HG02973 (cell line): ENCODE measurements around the gene KLHL30.
"Not testable (repeated sequence)": the region's sequence is repeated elsewhere in the genome, so short reads cannot be mapped to it uniquely, and the experiment has no call there.

Source experiments
- ATAC-seq: cut with Tn5 transposase; IDR thresholded peaks from one replicate; pipeline ENCODE4 v1.9.1; 2021; ENCODE audit warnings: moderate library complexity; ENCODE audit not compliant: unreplicated experiment

Gene KLHL30

DNA sequence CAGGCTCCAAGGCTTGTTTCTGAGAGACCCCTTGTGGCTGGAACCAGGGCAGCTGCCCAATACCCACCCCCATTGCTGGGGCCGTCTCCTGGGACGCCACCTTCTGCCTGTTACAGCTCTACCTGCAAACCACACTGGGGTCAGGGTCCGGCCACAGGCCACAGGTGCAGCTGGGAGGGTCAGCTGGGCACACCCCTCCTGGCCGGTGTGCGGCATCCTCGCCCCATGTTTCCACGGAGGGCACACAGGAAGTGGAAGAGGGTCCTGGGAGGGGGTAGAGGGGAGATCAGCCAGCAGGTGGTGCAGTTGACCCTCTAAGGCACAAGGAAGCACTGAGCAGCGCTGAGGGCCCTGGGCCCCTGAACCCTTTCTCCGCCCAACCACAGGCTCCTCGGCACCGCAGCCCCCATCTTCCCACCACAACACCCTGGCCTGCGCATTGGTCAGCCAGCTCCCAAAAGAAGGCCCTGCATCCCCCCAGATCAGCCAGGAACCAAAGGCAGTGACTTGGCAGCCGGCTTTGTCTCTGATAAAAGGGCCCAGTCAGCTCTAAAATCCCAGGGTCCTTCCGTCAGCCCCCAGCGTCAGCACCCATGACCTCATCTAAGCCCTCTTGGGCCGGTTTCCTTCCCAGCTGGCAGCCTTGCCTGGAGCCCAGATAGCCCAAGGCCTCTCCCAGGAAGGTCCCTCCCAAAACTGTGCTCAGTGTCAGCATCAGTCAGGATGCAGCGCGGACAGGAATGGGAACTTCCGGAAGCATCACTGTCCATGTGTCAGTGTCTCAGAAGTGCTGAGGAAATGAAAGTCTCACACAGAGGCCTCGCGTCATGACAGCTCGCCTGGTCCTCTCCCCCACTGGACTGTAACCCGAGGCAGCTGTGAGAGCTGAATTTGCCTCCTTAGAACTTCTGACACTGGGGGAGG lies 22.0 kb downstream of the KLHL30 start:
- no peak for ATAC-seq

DNA sequence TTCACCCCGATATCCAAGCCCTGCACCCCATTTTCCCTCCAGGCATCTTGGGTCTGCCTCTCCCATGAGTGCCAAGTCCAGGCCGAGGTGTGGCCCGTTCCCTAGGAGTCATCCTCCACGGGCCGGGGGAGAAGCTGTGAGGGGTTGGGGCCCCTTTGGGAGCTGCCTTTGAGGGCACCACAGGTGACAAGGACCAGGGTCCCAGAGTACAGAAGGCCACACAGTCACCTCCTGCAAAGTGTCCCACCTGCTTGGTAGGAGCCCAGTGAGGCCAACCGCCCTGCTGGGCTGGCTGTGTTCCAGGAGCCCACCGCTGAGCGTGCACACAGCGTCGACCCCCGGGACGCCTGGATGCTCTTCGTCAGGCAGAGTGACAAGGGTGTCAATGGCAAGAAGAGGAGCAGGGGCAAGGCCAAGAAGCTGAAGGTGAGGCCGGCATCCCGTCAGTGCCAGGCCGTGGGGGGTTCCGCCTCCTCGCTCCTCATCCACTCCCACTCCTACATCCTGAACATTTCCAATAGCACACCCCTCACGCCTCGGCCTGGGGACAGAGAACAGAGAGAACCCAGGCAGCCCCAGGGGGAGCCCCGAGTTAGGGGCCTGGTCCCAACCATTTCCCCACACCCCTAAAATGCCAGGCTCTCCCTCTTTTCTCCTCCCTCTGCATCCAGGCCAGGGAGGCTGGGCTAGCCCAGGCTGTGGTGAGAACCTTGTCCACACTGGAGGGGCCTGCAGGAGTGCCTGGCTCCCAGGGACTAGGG lies 23.0 kb downstream of the KLHL30 start:
- no peak for ATAC-seq

DNA sequence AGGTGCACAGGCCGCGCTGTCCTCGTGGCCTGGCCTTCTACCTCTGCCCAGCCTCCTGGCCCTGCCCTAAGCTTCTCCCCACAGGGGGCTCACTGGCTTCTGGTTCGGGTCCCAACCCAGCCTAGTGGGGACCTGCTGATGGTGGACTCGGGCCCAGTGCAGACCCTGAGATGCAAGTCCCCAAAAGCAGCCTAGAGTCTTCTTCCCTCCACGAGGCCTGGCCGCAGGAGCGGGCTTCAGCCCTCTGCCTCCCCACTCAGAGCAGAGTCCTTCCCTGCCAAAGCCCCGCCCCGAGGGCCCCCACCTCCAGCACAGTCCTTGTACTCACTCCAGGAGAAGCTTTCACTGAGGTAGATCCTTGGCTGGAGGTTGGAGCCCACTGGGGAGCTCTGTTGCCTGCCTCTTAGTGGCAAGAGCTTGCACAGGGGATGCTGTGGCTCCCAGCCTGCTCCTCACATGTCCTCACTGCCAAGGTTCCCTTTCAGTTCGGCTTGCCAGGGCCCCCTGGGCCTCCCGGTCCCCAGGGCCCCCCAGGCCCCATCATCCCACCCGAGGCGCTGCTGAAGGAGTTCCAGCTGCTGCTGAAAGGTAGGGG lies 23.9 kb downstream of the KLHL30 start:
- no peak for ATAC-seq

DNA sequence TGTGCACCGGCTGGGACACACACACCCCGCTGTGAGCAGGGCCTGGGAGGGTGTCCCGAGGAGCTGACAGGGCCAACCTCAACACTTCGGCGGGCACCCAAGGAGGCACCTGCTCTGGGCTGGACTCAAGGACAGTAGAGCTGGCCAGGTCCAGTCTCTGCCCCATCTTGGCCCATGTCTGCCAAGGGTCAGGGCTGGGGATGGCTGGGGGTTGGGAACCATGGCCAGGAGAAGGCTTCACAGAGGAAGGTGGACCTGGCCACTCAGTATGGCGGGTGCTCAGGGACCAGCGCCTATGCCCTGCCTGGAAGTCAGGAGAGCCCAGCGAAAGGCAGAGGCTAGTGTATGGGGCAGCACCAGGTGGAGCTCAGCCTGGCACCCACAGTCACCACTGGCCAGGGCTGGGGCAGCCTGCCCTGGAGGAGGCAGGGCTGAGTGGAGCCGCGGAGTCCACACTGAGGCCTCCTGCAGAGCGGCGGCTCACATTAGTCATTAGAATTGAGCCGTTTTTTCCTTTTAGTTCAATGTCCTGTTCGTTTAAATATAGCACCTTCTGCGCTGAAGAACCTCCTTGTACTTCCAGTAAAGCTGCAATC lies 24.5 kb downstream of the KLHL30 start:
- no peak for ATAC-seq

DNA sequence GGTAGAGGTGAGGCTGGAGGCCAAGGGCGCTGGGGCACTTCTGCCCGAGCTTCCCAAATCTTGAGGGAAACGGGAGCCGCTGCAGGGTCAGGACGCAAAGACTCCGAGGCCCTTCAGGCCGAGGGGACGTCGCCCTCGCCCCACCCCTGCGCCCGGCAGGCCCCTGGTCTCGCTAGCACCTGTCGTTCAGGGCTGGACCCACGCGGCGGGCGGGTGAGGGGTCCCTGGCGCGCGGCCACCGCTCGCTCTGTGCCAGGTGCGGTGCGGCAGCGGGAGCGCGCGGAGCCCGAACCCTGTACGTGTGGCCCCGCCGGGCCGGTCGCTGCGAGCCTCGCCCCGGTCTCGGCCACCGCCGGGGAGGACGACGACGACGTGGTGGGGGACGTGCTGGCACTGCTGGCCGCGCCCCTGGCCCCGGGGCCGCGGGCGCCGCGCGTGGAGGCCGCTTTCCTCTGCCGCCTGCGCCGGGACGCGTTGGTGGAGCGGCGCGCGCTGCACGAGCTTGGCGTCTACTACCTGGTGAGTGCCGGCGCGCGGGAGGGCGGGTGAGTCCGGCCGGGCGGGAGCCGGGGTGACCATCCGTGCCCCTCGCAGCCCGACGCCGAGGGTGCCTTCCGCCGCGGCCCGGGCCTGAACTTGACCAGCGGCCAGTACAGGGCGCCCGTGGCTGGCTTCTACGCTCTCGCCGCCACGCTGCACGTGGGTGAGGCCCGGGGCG lies 25.2 kb downstream of the KLHL30 start:
- ATAC-seq = no peak

DNA sequence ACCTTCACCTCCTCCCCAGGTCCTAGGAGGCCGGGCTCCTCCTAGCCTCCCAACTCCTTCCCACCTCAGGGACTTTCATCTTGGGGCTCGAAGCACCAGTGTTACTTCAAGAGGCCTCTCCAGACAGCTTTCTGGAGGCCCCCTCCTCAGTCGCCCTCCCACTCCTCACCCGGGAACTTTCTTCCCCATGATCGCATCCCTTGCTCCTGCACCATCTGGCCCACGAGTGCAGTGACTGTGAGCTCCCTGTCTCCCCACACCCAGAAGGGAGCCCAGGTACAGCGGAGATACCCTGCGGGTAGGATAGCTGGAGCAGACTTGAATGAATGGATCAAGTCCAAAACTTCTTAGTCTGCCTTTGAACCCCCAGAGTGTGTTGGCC lies 26.4 kb downstream of the KLHL30 start:
- no peak for ATAC-seq

DNA sequence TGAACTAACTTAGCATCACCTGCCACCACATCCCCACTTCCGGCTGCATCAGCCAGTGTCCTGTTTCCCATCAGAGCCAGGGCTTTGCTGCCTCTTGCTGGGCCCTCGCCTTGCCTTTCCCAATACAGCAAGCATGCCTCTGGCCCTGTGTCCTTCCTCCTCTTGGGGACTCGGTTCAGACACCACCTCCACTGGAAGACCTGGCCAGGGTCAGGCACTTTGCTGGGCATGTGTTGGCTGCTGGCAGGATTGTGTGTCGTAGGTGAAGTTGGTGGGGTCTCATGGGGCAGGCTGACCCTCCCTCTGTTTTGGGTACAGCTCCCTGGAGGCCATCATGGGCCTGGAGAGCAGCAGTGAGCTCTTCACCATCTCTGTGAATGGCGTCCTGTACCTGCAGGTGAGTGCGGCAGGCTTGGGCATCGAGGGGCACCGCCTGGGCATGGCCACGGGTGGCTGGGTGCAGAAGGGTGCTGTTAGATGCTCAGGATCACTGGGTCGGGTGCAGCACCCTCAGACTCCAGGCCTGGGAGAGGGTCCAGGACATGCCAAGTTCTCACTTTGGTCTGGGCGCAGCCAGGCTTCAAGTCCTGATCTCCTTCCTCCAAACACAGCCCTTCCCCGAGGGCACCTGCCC lies 26.9 kb downstream of the KLHL30 start:
- ATAC-seq = no peak

DNA sequence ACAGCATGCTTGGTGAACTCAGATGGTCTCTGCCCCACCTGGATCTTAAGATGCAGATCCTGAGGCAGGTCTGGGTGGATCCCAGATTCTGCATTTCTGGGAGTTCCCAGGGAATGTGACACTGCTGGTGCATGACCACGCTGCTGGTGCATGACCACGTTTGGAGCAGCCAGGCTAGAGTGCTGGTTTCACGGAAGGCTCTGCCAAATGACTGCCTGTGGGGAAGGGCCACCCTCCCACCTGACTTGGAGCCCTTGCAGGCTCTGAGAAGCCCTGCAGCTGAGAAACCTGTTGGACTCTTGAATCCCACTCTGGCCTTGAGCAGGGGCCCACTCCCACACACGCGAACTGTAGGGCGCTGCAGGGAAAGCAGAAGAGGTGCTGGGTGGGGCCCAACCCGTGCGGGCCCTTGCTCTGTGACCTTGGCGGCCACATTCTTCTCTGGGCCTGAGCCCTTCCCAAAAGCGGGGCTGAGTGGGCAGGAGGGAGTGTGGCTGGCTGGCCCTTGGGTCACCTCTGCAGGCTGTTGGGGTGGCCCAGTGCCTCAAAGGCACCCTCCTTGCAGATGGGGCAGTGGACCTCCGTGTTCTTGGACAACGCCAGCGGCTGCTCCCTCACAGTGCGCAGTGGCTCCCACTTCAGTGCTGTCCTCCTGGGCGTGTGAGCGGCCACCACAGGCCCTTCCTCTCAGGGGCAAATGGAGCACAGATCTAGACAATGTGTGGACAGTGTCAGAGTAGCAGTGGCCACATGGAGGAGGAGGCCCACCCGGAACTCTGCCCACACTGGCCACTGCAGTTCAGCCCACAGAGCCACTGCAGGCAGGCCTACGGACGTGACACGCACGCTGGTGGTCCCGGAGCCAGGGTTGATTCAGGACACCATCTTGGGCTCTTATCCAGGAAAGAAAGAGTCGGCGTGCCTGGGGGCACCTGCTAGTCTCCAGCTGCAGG lies 28.2 kb downstream of the KLHL30 start:
- ATAC-seq = no peak

DNA sequence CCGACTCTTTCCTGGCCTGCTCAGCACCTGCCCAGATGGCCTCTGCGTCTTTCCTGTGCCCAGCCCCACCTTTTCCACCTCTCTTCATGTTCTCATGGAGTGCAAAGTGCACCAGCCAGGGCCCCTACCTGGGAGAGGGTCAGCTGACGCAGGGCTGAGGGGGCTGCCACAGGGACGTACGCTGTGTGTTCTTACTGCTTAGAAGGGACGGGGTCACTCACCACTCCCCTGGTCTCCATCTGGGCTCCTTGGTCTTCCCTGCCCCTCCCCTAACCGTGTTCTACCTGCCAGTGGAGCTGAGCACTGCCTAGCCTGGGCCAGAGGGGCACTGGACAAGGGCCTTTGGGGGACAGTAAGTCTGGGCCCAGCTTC lies 28.9 kb downstream of the KLHL30 start:
- ATAC-seq = no peak

DNA sequence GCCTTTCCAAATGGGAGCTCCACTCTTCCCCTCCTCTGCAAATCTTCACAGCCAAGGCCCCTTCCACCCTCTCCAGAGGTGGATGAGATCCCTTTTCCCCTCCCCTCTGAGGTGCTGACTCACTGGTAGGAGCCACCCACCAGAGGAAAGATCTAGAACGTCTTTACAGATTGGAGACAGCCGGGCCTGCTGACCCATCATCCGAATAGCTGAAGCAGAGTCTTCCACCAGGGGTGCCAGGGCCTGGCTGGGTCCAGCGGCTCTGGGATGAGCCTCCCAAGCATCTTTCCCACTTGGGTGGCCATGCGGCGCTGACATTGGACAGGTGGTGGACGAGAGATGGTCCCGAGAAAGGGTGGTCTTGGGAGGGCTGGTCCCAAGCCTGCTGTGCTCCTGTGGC lies 29.3 kb downstream of the KLHL30 start:
- no peak for ATAC-seq

DNA sequence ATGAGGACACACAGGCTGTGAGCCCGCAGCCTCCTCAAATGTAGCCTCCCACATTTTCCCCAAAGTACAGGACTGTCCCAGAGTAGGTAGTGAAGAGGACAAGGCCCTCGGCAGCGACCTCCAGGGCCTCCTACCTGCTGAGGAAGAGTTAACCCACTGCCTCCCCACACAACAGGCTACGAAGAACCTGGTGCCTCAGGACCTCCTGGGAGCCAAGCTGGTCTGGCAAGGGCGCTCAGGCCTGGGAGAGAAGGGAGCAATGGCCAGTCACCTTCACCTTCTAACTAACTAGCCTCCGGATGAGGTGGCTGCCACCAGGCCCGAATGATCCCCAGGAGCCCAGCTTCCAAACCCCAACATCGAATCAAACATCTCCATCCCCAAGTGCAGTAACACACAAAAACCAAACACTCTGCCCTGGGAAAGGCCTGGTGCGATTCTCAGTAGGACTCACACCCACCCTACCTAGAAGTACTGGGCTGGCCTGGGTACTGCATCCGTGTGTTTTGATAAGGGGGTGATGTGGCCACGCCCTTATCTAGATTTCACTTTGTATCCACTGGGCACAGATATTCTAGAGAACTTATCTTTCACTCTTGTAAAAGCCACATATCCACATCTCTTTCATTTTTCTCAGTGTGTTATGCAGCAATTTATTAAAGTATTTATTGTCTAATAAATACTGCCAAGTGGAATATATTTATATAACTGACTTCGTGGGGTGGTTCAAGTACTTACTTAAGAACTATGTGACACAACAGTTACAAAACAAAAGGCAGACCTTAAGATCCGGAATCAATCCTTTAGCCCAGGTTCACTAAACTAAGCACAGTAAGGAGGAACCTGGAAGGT lies 30.0 kb downstream of the KLHL30 start:
- no peak for ATAC-seq

DNA sequence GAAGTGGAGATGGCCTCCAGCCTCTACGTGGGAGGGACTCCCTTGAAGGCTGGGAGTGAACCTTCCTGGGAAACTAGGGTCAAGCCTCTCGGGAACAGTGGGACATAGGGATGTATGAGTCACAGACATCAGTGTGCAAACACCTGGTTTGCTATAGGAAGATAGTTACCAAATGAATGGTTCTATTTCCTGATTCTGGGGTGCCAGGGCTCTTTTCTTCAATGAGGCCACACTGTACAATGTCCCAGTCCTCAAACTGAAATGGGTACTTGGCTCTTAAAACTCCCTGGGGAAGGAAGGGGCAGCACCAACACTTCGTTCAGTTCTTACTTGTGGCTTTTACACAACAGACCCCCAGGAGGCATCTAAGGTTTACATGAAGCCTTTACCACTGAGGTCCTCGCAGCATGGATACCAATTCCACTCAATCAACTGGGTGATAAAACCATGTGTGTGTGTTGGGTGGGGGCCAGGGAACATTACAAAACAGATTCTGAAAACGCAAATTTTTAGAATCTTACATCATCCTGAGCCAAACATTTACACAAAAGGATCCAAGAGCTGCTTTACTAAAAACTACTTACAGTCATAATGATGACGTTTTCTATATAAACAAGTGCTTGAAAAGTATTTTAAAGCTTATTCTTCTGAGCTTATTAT lies 30.7 kb downstream of the KLHL30 start:
- no peak for ATAC-seq

DNA sequence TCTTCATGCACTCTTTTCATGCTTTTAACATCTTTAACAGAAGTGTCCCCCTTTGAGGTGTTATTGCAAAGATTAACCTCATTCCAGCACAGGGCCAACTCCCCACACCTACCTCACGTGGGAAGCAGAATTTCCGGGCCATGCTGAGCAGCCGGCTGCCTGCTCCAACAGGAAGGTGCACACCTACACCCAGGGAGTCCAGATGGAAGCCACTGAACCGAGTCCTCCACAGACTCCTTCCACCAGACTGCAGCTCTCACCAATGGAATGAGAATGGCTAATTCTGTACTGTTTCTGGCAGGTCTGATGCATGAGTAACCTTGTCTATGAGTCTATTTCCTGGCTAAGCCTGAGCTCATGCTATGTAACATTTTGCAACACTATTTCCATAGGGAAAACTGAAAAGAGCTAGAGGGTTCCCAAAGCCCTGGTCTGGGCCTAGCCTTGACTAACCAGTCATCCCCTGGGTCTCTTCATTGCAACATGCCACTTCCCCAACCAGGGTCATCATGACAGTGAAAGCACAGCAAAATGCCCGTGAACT lies 31.3 kb downstream of the KLHL30 start:
- ATAC-seq = no peak

DNA sequence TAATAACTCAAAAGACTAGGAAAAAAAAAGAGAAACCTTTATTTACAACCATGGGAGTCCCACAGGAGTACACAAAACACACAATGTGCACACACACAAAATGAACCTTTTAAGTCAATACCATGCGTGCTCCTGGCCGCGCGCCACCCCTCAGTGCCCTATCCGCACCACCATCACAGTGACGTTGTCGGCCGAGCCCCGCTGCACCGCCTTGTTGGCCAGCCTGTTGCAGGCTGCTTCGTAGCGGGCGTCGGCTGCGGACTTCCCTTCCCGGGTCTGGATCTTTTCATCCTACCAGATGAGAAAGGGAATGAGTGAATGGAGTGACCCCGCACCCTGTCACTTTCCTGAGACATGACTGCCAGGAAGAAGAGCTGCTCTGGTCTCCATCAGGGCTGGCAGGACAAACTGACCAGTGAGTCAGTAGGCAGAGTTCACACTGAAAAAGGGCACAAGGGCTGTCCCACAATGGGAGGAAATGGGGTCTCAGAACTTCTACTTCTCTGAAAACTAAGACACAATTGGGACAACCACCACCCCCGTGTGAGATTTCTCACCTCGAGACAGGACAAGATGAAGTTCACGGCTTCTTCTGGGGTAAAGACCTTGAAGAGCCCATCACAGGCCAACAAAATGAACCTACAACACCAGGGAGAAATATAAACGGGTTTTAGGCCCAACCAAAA lies 32.1 kb downstream of the KLHL30 start:
- ATAC-seq = no peak

DNA sequence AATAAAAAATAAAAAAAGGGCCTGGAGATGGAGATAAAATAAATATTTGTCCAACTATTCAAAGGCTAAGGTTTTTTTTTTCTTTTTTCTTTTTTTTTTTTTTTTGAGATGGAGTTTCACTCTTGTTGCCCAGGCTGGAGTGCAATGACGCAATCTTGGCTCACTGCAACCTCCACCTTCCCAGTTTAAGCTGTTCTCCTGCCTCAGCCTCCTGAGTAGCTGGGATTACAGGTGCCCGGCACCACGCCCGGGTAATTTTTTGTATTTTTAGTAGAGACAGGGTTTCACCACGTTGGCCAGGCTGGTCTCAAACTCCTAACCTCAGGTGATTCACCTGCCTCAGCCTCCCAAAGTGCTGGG lies 32.6 kb downstream of the KLHL30 start:
- ATAC-seq = not testable (repeated sequence)

DNA sequence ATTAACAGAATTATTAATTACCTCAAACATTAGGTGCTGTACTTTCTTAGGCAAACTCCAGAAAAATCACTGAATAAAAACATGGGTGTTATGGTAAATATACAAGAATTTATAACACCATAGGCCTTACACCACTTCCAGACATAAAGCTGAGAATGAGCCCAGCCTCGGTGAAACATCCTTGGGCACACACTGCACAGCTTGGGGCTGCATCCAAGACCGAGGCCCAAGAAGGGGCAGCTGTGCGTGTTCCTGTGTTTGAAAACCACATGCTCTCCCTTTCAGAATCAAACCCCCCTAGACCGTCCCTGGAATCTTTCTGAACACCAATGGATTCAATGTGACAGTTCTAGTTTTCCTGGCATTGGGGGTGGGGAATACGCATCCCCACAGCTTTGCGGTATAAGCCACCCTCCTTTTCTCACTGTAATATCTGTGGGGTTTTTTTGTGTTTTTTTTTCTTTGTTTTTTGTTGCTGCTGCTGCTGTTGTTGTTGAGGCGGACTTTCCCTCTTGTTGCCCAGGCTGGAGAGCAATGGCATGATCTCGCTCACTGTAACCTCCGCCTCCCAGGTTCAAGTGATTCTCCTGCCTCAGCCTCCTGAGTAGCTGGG lies 33.2 kb downstream of the KLHL30 start:
- no peak for ATAC-seq

DNA sequence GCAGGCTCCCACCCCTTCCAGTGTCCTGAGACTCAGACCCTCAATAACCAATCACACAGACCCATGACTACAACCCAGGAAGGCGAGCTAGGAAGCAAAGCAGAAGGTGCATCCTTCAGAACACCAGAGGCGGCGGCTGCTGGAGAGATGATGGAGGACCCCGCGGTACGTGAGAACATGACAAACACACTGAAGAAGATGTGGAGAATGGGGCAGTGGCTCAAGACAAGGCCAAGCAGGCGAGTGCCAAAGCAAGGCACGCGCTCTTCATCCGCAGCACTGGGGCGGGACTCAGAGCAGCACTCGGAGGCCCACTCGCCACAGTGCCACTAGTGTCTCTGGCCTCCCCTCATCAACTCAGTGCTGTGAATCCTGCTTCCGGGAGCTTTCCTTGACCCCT lies 34.0 kb downstream of the KLHL30 start:
- no peak for ATAC-seq
